Stimulated activated CD8-positive, alpha-beta memory T cell treated with anti-CD3 and anti-CD28 coated beads, Interleukin-7, amount 100 ng/mL, for 1 hour (primary cell): ENCODE measurements around the gene RRP1B.
A peak's percentile ranks its signal among the peaks of the same experiment; 100 is the strongest.
"Not testable (repeated sequence)": the region's sequence is repeated elsewhere in the genome, so short reads cannot be mapped to it uniquely, and the experiment has no call there.

Experiments
- DNase-seq, 2 donors: peaks; one replicate each; pipeline ENCODE4 v3.0.0-alpha.2; 2020; ENCODE audit warnings: low read depth in 2 of 2

The RRP1B gene

GRCh38 chr21:43697758-43698643, 38.6 kb downstream of the RRP1B start:
- DNase-seq = no peak

- not testable (repeated sequence) for DNase-seq
Measured at GRCh38 chr21:43699492-43699777, 40.1 kb downstream of the RRP1B start.

- DNase-seq = no peak
Measured at GRCh38 chr21:43699933-43700599, 40.7 kb downstream of the RRP1B start.

DNA sequence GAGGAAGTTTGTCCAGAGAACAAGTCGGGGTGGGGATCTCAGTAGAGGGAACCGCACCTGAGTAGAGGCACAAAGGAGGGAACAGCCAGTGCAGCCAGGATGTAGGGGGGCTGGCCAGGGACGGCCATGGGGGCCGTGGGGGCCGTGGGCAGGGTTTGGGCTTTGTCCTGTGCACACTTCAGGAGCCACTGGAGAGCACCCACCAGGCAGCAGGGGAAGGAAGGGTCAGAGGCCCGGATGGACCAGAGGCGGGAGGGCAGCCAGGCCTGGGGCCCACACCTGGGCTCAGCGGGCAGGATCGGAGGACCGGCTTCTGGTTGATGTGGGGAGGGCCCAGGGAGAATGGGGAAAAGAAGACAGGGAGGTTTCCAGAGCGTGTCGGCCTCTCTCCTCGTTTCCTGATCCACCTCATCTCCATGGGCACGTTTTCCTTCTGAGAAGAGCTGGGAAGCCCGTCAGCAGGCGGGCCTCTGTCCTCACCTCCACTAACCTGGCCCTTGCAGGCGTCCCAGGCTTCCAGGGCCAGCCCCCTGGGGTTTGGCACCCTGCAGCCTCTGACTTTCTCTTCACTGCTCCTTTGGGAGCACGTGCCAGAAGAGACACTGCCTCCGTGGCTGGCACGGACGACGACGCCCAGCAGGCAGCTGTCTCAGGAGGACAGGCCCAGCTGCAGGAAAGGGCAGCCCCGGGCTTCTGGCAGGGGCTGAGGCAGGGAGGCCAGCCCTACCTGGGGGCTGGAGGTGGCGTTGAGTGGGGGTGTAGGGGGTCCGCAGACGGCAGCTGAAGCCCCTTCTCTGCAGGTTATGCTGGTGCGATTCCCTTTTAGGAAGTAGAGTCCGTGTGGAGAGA, 42.8 kb downstream of the RRP1B start:
- no peak for DNase-seq

DNA sequence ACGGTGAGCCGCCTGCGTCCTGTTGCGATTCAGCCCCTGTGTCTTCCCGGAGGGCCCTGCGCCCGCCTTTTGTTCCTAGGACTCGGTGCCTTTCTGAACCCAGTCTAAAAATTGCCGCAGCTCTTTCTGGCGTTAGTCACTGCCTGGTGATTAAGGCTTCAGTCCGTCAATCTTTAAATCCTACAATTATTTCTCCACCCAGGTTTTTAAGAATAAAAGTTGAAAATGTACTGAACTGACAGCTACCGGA, 43.4 kb downstream of the RRP1B start:
- no peak for DNase-seq

DNA sequence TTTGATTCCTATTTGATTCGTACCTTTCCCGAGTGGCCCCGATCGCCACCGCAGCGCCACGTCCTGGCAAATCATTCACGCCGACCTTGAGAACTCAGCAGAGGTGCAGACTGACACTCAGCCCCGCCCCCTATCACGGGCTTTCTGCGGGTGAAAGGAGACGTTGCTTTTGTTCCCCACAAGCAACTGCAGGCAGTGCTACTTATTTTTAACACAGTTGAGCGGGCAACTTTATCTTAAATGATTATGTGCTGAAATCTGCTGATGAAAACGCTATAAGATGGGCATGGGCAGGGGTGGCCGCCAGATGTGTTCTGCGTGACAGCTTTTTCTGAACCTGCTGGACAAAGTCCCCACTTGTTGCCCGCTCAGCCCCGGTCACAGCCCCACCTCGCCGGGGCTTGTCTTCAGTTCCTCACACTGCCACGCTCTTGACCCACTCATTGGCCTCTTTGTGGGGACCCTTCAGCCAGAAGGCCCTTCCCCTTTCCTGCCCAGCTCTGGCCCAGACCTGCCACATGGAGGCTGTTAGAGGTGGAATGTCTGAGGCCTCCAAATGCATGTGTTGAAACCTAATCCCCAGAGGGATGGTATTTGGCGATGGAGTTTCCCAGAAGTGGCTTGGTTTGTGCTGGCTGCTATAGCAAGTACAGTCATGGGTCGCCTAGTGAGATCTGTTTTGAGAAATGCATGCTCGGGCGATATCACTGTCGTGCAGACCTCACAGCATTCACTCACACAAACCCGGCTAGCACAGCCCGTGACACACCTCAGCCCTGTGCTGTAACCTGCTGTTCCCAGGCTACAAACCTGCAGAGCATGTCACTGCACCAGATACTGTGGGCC, 43.9 kb downstream of the RRP1B start:
- DNase-seq = no peak

- DNase-seq = no peak
Measured at GRCh38 chr21:43707462-43707861, 48.1 kb downstream of the RRP1B start.

- no peak for DNase-seq
Measured at GRCh38 chr21:43708745-43709381, 49.5 kb downstream of the RRP1B start.

DNA sequence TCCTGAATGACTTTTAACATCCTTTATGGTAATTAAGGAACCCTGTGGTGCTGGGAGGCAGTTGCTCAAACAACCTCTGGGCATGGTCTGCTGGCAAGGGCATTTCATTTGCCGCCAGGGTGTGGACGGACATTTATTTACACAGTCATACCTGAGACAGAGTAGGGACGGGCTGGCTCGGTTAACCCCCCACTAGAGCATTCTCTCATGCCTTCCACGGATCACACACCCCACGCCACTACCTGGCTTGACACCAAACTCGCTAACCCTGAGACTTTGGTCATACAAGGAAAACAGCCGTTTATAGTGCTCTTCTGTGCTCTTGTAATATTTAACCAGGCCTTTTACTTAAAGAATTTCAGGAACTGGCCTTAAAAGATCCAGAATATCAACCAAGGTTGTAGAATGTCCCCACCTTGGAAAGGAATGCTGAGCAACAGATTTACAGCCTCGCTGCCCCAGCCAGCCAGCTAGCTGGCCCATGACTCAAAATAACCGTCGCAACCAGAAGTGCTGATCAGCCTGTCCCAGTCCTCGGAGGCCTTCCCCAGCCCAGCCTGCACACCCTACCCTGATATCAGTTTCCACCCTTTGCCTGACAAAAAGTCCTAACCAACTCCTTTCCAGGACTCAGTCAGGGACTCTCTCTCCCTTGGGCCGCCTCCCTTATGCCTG, 53.0 kb downstream of the RRP1B start:
- no peak for DNase-seq

DNA sequence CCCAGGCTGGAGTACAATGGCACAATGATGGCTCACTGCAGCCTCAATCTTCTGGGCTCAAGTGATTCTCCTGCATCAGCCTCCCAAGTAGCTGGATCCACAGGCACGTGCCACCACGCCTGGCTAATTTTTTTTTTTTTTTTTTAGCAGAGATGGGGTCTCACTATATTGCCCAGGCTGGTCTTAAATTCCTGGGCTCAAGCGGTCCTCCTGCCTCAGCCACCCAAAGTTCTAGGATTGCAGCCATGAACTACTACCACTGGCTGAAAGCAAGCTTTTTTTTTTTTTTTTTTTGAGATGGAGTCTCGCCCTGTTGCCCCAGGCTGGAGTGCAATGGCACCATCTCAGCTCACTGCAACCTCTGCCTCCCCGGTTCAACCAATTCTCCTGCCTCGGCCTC, 53.8 kb downstream of the RRP1B start:
- DNase-seq = not testable (repeated sequence)

DNA sequence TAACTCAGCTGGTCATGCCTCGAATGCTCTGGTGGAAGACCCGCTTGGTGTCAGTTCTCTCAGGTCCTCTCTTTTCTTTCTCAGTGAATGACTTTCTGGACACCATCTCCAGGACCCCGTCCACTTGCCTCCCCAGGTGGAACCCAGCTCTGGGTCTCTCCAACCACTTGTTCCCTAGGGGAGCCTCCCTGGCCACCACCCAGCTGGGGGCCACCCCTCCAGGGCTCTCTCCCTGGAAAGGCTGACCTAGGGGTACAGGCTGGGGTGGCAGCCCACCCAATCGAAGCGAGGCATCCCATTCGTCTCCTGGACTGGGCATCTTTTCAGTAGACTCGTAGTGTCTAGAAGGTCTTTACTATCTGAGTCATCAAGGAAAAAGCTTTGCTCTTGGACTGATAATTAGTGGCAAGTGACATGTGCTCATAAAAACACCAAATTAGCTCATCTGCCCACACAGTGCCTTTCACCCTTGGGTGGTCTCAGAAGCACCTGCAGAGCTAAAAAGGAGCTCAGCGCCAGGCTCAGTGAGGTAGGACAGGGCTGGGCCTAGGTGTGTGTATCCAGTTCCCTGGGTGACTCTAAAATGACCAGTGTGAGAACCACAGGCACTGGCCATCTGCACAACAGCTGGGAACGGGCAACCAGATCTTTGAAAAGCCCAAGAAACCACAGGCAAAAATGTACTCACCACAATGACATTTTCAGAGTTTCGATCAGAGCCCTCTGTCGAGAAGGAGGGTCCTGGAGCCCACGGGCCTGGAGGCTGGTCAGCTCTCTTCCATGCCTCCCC, 57.2 kb downstream of the RRP1B start:
- no peak for DNase-seq

DNA sequence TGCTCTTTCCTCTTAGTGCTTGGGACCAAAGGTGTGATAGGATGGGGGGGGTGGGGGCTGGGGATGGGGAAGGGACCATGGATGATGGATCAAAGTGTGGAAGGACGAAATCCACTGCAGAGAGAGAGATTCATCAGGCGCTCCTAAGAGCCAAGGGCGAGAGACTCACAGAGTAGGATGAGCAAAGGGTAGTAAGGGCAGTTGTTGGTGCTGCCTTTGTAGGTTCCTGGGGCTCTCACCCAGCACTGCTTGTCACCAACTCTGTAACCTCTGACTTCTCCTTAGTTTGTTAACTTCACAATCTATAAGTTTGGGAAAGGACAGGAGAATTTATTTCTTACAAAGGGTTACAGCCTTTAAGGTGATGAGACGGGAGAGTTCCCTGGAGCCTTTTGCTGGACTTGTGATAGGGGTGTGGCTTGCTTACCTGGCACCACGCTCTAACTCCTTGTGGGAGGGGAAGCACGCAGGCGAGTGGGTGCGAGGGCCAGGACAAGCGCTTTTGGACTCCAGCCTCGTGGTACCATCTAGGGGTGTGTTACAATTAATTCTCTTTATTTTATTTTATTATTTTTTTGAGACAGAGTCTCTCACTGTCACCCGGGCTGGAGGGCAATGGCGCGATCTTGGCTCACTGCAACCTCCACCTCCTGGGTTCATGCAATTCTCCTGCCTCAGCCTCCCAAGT, 58.0 kb downstream of the RRP1B start:
- DNase-seq = no peak

GRCh38 chr21:43717967-43718871, 58.9 kb downstream of the RRP1B start:
- no peak for DNase-seq

DNA sequence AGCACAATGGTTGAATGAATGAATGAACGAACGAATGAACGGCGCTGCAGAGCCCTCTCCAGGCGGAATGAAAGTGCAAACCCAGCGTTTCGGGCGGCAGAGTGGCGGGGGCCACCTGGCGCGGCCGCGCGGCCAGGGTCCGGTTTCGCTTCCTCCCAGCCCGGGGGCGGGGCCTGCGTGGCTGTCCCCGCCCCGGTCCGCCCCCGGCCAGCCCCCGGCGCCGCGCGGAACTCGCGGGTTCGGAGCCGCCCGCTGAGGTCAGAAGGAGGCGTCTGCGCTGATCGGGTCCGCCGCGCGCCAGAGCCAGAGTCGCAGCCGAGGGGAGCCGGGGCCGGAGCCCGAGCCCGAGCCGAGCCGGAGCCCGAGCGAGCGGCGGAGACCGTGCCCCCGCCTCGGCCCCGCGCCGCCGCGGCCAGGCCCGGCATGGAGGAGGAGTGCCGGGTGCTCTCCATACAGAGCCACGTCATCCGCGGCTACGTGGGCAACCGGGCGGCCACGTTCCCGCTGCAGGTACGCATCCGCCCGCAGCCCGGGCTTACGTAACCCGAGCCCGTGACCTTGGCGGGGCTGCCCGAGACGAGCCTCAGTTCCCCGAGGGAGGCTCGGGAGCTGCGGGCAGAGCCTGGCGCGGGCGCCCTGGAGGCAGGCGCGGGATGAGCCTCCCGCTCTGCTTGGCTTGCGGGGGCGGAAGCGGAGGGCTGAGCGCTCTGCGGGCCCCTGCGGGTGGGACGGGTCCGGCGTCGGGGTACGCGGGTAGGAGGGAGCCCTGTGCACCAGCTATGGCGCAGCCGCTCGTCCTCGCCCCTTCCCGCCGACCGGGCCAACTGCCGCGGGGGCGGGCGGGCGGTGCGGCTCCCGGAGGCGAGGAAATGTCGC, 59.8 kb downstream of the RRP1B start, which contains the start of gene PDXK:
Gene PDXK, plus strand, starts transcription at position 258 of the 876 bp plus-strand sequence. Its CDS starts 166 bp downstream, at position 424.
- DNase-seq = peak; percentile 47 to 49

- DNase-seq = no peak
Measured at GRCh38 chr21:43719748-43720538, 60.6 kb downstream of the RRP1B start.

- DNase-seq = no peak
Measured at GRCh38 chr21:43720539-43721166, 61.3 kb downstream of the RRP1B start.
